AG04449 (cell line): ENCODE results near the gene CRYBG1.

Experiments used
- CTCF ChIA-PET: fragments of 350-600 bp; formaldehyde crosslinking; extraction: SDS; loops from one replicate; lab custom pipeline; 2021; ENCODE audit warnings: antibody characterized with exemption; lab: Yijun Ruan, JAX
- POLR2A ChIA-PET: fragments of 400-600, 350-600 bp; formaldehyde crosslinking; extraction: SDS; loops from one replicate; lab custom pipeline; 2020; ENCODE audit warnings: antibody characterized with exemption, inconsistent platforms; lab: Yijun Ruan, JAX
- DNase-seq: peaks from one replicate; pipeline ENCODE4 v3.0.0-alpha.2; 2010; ENCODE audit warnings: low read depth, low spot score
- H3K4me3 ChIP-seq: 2 replicates; pipeline ENCODE4 v1.5.1; 2011; ENCODE audit warnings: low read depth, mild to moderate bottlenecking, control low read depth, low read length
- TF ChIP-seq, protein P1 (sequence below): IDR thresholded peaks from one replicate; pipeline ENCODE4 v1.5.1; 2011; ENCODE audit warnings: mild to moderate bottlenecking, moderate library complexity, low read length, control low read depth, inconsistent platforms; ENCODE audit not compliant: insufficient read depth; ENCODE audit errors: missing control alignments

The CRYBG1 gene

DNA sequence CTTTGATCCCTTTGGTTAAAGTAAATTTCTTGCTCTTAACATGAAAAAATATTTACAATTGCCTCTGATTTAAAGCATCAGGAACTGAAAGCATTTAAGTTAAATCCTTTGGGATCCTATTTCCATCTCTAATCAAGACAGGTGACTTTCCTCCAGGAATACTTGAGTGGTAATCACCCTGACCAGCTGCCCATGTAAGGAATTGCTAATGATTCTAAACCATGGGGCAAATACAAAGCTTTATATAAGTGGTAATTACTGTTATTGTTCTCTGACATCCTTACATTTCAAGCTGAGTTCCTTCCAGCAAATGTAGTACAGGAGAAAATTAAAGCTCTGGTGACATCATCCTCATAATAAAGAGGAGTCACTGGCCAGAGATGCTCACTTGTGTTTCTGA is 100.6 kb downstream of the CRYBG1 start:
- no peak for DNase-seq
- TF ChIP-seq, protein P1, sequence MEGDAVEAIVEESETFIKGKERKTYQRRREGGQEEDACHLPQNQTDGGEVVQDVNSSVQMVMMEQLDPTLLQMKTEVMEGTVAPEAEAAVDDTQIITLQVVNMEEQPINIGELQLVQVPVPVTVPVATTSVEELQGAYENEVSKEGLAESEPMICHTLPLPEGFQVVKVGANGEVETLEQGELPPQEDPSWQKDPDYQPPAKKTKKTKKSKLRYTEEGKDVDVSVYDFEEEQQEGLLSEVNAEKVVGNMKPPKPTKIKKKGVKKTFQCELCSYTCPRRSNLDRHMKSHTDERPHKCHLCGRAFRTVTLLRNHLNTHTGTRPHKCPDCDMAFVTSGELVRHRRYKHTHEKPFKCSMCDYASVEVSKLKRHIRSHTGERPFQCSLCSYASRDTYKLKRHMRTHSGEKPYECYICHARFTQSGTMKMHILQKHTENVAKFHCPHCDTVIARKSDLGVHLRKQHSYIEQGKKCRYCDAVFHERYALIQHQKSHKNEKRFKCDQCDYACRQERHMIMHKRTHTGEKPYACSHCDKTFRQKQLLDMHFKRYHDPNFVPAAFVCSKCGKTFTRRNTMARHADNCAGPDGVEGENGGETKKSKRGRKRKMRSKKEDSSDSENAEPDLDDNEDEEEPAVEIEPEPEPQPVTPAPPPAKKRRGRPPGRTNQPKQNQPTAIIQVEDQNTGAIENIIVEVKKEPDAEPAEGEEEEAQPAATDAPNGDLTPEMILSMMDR = no peak
- CTCF ChIA-PET = interaction anchor here (1.3 to 1.8 kb wide), 2 partner anchors 9 to 16 kb away, joined by 4 to 5 read pairs; no protein-coding TSS in a partner anchor
- H3K4me3 ChIP-seq = no peak overlapping the region
- POLR2A ChIA-PET = no interaction called here

- CTCF ChIA-PET = interaction anchor here (0.7 to 2.7 kb wide), 3 partner anchors 18 to 103 kb away, joined by 4 to 10 read pairs (median 5); no protein-coding TSS in a partner anchor
- TF ChIP-seq, protein P1 = no peak
- no peak for DNase-seq
- POLR2A ChIA-PET = interaction anchor here (0.7 kb wide), 1 partner anchor 77 kb away, joined by 3 read pairs; no protein-coding TSS in a partner anchor
- no peak overlapping the region for H3K4me3 ChIP-seq
Observed at GRCh38 chr6:106462923-106463557, 102.5 kb downstream of the CRYBG1 start.

- no peak overlapping the region for H3K4me3 ChIP-seq
- TF ChIP-seq, protein P1 = no peak
- DNase-seq = no peak
- POLR2A ChIA-PET = no interaction called here
- CTCF ChIA-PET = interaction anchor here (2.3 to 2.6 kb wide), 2 partner anchors 98 to 100 kb away, joined by 7 to 10 read pairs; no protein-coding TSS in a partner anchor
Observed at GRCh38 chr6:106466211-106466610, 105.7 kb downstream of the CRYBG1 start.

- POLR2A ChIA-PET = no interaction called here
- TF ChIP-seq, protein P1 = no peak
- no peak overlapping the region for H3K4me3 ChIP-seq
- CTCF ChIA-PET = no interaction called here
- DNase-seq = no peak
Observed at GRCh38 chr6:106468935-106469334, 108.4 kb downstream of the CRYBG1 start.

GRCh38 chr6:106469882-106470281 is 109.4 kb downstream of the CRYBG1 start:
- ChIA-PET CTCF (interaction anchor here (0.9 to 1.6 kb wide), 4 partner anchors 21 to 510 kb away, joined by 3 to 4 read pairs (median 3); no protein-coding TSS in a partner anchor), POLR2A (no interaction called here)
- no peak for DNase-seq
- no peak overlapping the region for H3K4me3 ChIP-seq
- TF ChIP-seq, protein P1 = no peak

GRCh38 chr6:106470316-106470715 is 109.8 kb downstream of the CRYBG1 start:
- TF ChIP-seq, protein P1 = no peak
- DNase-seq = no peak
- POLR2A ChIA-PET = no interaction called here
- no peak overlapping the region for H3K4me3 ChIP-seq
- CTCF ChIA-PET = interaction anchor here (0.9 to 1.6 kb wide), 4 partner anchors 21 to 509 kb away, joined by 3 to 4 read pairs (median 3); no protein-coding TSS in a partner anchor
